Caco-2 (cell line): ENCODE data around the gene MUC2. TPM values are rescaled to one million over a fixed set of nuclear protein-coding genes. Genes with fewer than 3 reads are reported as not detected.

Experiments used
- BruUV-seq: library from RNA; stranded (reverse); fragments of 400-500 nt; replicated peaks from 2 replicates; lab custom pipeline; 2021; lab: Mats Ljungman, UMichigan
- CTCF ChIA-PET: fragments of 300-600 bp; sonication (Branson Sonifier 250); formaldehyde crosslinking; loops from one replicate; lab custom pipeline; 2022; ENCODE audit warnings: antibody characterized with exemption; lab: Charles Lee
- POLR2A ChIA-PET: fragments of 300-600 bp; sonication (Branson Sonifier 250); formaldehyde crosslinking; loops from one replicate; lab custom pipeline; 2022; ENCODE audit warnings: antibody characterized with exemption; lab: Charles Lee
- DNase-seq, 2 experiments: peaks; one replicate each; pipeline versions ENCODE4 v3.0.0 to v3.0.0-alpha.2; 2020 to 2022
- H3K27me3 ChIP-seq: replicated peaks from 2 replicates; pipeline ENCODE4 v1.6.0; 2011; ENCODE audit warnings: low read length; ENCODE audit not compliant: control insufficient read depth, insufficient read depth
- H3K36me3 ChIP-seq: 2 replicates; pipeline ENCODE4 v1.5.1; 2011; ENCODE audit warnings: low read length; ENCODE audit not compliant: control insufficient read depth, insufficient read depth
- H3K4me1 ChIP-seq: fragments of 250-450 bp; sonication (Bioruptor Pico); 2 replicates; pipeline ENCODE4 v1.5.1; 2020; ENCODE audit warnings: mild to moderate bottlenecking
- H3K4me3 ChIP-seq: 2 replicates; pipeline ENCODE4 v1.5.1; 2011; ENCODE audit warnings: low read depth, mild to moderate bottlenecking, control low read depth, low read length
- H3K9me3 ChIP-seq: fragments of 250-450 bp; sonication (Bioruptor Pico); 2 replicates; pipeline ENCODE4 v1.5.1; 2020; ENCODE audit warnings: mild to moderate bottlenecking, moderate library complexity
- H3K27ac Mint-ChIP-seq: one replicate; pipeline ENCODE4 v1.8.0; 2022; ENCODE audit warnings: mixed read lengths; ENCODE audit not compliant: unreplicated experiment
- H3K27me3 Mint-ChIP-seq: one replicate; pipeline ENCODE4 v1.8.0; 2022; ENCODE audit warnings: mixed read lengths; ENCODE audit not compliant: insufficient read depth, unreplicated experiment
- H3K36me3 Mint-ChIP-seq: one replicate; pipeline ENCODE4 v1.8.0; 2022; ENCODE audit warnings: mild to moderate bottlenecking, mixed read lengths; ENCODE audit not compliant: insufficient read depth, unreplicated experiment
- H3K4me1 Mint-ChIP-seq: one replicate; pipeline ENCODE4 v1.8.0; 2022; ENCODE audit warnings: low read depth, mixed read lengths; ENCODE audit not compliant: unreplicated experiment
- H3K4me3 Mint-ChIP-seq: one replicate; pipeline ENCODE4 v1.8.0; 2022; ENCODE audit warnings: mild to moderate bottlenecking, moderate library complexity, mixed read lengths; ENCODE audit not compliant: unreplicated experiment
- H3K9me3 Mint-ChIP-seq: one replicate; pipeline ENCODE4 v1.8.0; 2022; ENCODE audit warnings: mixed read lengths; ENCODE audit not compliant: unreplicated experiment
- CTCF ChIP-seq, 2 experiments: fragments of 200-600 bp in 1 of 2; IDR thresholded peaks; 1 replicate in 1 of 2; 2 replicates in 1 of 2; pipeline versions ENCODE4 v1.5.1 to v1.8.0; 2011 to 2022; ENCODE audit warnings: antibody characterized with exemption in 1 of 2, control low read depth in 1 of 2, inconsistent platforms in 1 of 2, low read depth in 1 of 2, low read length in 1 of 2, mild to moderate bottlenecking in 1 of 2, moderate library complexity in 1 of 2; ENCODE audit not compliant: insufficient read depth in 1 of 2, severe bottlenecking in 1 of 2, unreplicated experiment in 1 of 2
- intact Hi-C: fragments of 100-400 bp; cut with micrococcal nuclease; formaldehyde crosslinking; loops from one replicate; pipeline ENCODE4 v1.10.0; 2022; ENCODE audit not compliant: unreplicated experiment
- total RNA-seq: library from RNA; stranded (reverse); gene quantifications from 2 replicates; pipeline ENCODE4 v1.2.3, GENCODE V29; 2022

Gene MUC2
- total RNA-seq, 1 experiment from 2014 or later: 0.05 TPM

- Mint-ChIP-seq H3K4me3 (no peak overlapping the region), H3K9me3 (no peaks in the 10 kb centered on the region), H3K4me1 (peaks cover 6% of the 10 kb centered on the region), H3K36me3 (peaks cover 5% of the 10 kb centered on the region), H3K27me3 (no peaks in the 10 kb centered on the region), H3K27ac (no peak overlapping the region)
- no peak for TF ChIP-seq CTCF (IDR thresholded peaks at IDR 0.05; ENCODE audit: insufficient read depth in 1 of 2, low read depth in 1 of 2, low read length in 1 of 2, severe bottlenecking in 1 of 2, unreplicated experiment in 1 of 2)
- no peaks in the 10 kb centered on the region for H3K9me3 ChIP-seq
- no peak overlapping the region for H3K4me3 ChIP-seq
- ChIA-PET POLR2A (no interaction called here), CTCF (interaction anchor here (0.5 kb wide), 1 partner anchor 121 kb away, joined by 3 read pairs; no protein-coding TSS in a partner anchor)
- peaks cover 16% of the 10 kb centered on the region for H3K4me1 ChIP-seq
- no TSS peak for BruUV-seq
- no peaks in the 10 kb centered on the region for H3K27me3 ChIP-seq
- no peaks in the 10 kb centered on the region for H3K36me3 ChIP-seq
- intact Hi-C loops: no loop called here
- no peak for DNase-seq
Measured at GRCh38 chr11:1038921-1039320, 35.8 kb upstream of the MUC2 start.

- POLR2A ChIA-PET: no interaction called here
- Histone ChIP-seq H3K36me3 (no peaks in the 10 kb centered on the region), H3K4me1 (peaks cover 16% of the 10 kb centered on the region), H3K9me3 (peaks cover 1% of the 10 kb centered on the region), H3K27me3 (no peaks in the 10 kb centered on the region), H3K4me3 (no peak overlapping the region)
- H3K36me3 Mint-ChIP-seq: peaks cover 5% of the 10 kb centered on the region
- intact Hi-C loops: loop anchor here (10.0 kb wide), 1 partner anchor 55 kb away; no protein-coding TSS in a partner anchor
- peaks cover 6% of the 10 kb centered on the region for H3K4me1 Mint-ChIP-seq
- TF ChIP-seq CTCF (IDR thresholded peaks at IDR 0.05; ENCODE audit: insufficient read depth in 1 of 2, low read depth in 1 of 2, low read length in 1 of 2, severe bottlenecking in 1 of 2, unreplicated experiment in 1 of 2): no peak
- DNase-seq: no peak
- H3K27me3 Mint-ChIP-seq: no peaks in the 10 kb centered on the region
- H3K9me3 Mint-ChIP-seq: peaks cover 3% of the 10 kb centered on the region
- BruUV-seq: no TSS peak
- CTCF ChIA-PET: interaction anchor here (0.5 kb wide), 1 partner anchor 122 kb away, joined by 3 read pairs; no protein-coding TSS in a partner anchor
- H3K27ac Mint-ChIP-seq: no peak overlapping the region
- no peak overlapping the region for H3K4me3 Mint-ChIP-seq
Measured at GRCh38 chr11:1039481-1040427, 34.9 kb upstream of the MUC2 start.

GRCh38 chr11:1040428-1041148, 34.1 kb upstream of the MUC2 start:
- H3K36me3 Mint-ChIP-seq: peaks cover 5% of the 10 kb centered on the region
- no peak for TF ChIP-seq CTCF (IDR thresholded peaks at IDR 0.05; ENCODE audit: insufficient read depth in 1 of 2, low read depth in 1 of 2, low read length in 1 of 2, severe bottlenecking in 1 of 2, unreplicated experiment in 1 of 2)
- H3K36me3 ChIP-seq: no peaks in the 10 kb centered on the region
- no peak overlapping the region for H3K4me3 ChIP-seq
- ChIA-PET CTCF (no interaction called here), POLR2A (no interaction called here)
- DNase-seq: no peak
- peaks cover 6% of the 10 kb centered on the region for H3K9me3 ChIP-seq
- intact Hi-C loops: loop anchor here (10.0 kb wide), 1 partner anchor 56 kb away; no protein-coding TSS in a partner anchor
- no TSS peak for BruUV-seq
- H3K4me1 ChIP-seq: peaks cover 16% of the 10 kb centered on the region
- no peaks in the 10 kb centered on the region for H3K27me3 ChIP-seq
- no peak overlapping the region for H3K27ac Mint-ChIP-seq
- H3K9me3 Mint-ChIP-seq: peaks cover 11% of the 10 kb centered on the region
- H3K4me3 Mint-ChIP-seq: no peak overlapping the region
- H3K27me3 Mint-ChIP-seq: no peaks in the 10 kb centered on the region
- H3K4me1 Mint-ChIP-seq: peaks cover 6% of the 10 kb centered on the region
